GM21619 (cell line): ENCODE measurements around the gene MAFG.

ENCODE experiments used
- ATAC-seq: cut with Tn5 transposase; IDR thresholded peaks from one replicate; pipeline ENCODE4 v1.9.1; 2021; ENCODE audit not compliant: unreplicated experiment

MAFG gene

GRCh38 chr17:81911277-81911961 lies 16.1 kb downstream of the MAFG start, which contains the start of gene PCYT2:
Gene PCYT2, minus strand, starts transcription at chr17:81911399. Its CDS starts 44 bp downstream, at chr17:81911355.
- ATAC-seq: peak; percentile 64

- ATAC-seq: peak; percentile 17
These were observed 16.7 kb downstream of the MAFG start for GRCh38 chr17:81910840-81911276.

- no peak for ATAC-seq
These were observed 17.3 kb downstream of the MAFG start for GRCh38 chr17:81909966-81910839.

GRCh38 chr17:81909231-81909630 lies 18.3 kb downstream of the MAFG start:
- no peak for ATAC-seq

- ATAC-seq: no peak
These were observed 18.7 kb downstream of the MAFG start for GRCh38 chr17:81908793-81909192.

- ATAC-seq: no peak
These were observed 20.1 kb downstream of the MAFG start for GRCh38 chr17:81907219-81908145.

- ATAC-seq: no peak
These were observed 20.9 kb downstream of the MAFG start for GRCh38 chr17:81906476-81907218.

- no peak for ATAC-seq
These were observed 21.5 kb downstream of the MAFG start for GRCh38 chr17:81905993-81906392.

GRCh38 chr17:81905424-81905875 lies 22.1 kb downstream of the MAFG start:
- ATAC-seq: no peak

- ATAC-seq: no peak
These were observed 22.7 kb downstream of the MAFG start for GRCh38 chr17:81904600-81905423.

GRCh38 chr17:81903896-81904599 lies 23.5 kb downstream of the MAFG start:
- no peak for ATAC-seq

GRCh38 chr17:81903415-81903831 lies 24.1 kb downstream of the MAFG start:
- no peak for ATAC-seq

GRCh38 chr17:81902653-81903414 lies 24.7 kb downstream of the MAFG start:
- no peak for ATAC-seq

GRCh38 chr17:81902023-81902652 lies 25.4 kb downstream of the MAFG start, which contains the start of gene NPB:
Gene NPB, plus strand, starts transcription at chr17:81902238. Its CDS starts 40 bp downstream, at chr17:81902278.
- no peak for ATAC-seq

- no peak for ATAC-seq
These were observed 26.1 kb downstream of the MAFG start for GRCh38 chr17:81901167-81902022.

GRCh38 chr17:81900181-81900820 lies 27.2 kb downstream of the MAFG start:
- no peak for ATAC-seq
